Calu3 (cell line): ENCODE data around the gene DCTN3. TPM values are rescaled to one million over a fixed set of nuclear protein-coding genes. Genes with fewer than 3 reads are reported as not detected.
A peak's percentile ranks its signal among the peaks of the same experiment; 100 is the strongest.

Experiments
- BruUV-seq: library from RNA; stranded (reverse); fragments of 400-500 nt; replicated peaks from 2 replicates; lab custom pipeline; 2021; lab: Mats Ljungman, UMichigan
- CTCF ChIA-PET: fragments of 300-600 bp; sonication (Branson Sonifier 250); formaldehyde crosslinking; loops from one replicate; lab custom pipeline; 2022; ENCODE audit warnings: antibody characterized with exemption; lab: Charles Lee
- DNase-seq: peaks from one replicate; pipeline ENCODE4 v3.0.0; 2022
- H3K27ac Mint-ChIP-seq: one replicate; pipeline ENCODE4 v1.8.0; 2022; ENCODE audit warnings: mixed read lengths; ENCODE audit not compliant: unreplicated experiment
- H3K27me3 Mint-ChIP-seq: one replicate; pipeline ENCODE4 v1.8.0; 2022; ENCODE audit warnings: mixed read lengths; ENCODE audit not compliant: unreplicated experiment
- H3K36me3 Mint-ChIP-seq: one replicate; pipeline ENCODE4 v1.8.0; 2022; ENCODE audit warnings: mild to moderate bottlenecking, moderate library complexity, mixed read lengths; ENCODE audit not compliant: insufficient read depth, unreplicated experiment
- H3K4me1 Mint-ChIP-seq: one replicate; pipeline ENCODE4 v1.8.0; 2022; ENCODE audit warnings: mild to moderate bottlenecking, low read depth, mixed read lengths; ENCODE audit not compliant: unreplicated experiment
- H3K4me3 Mint-ChIP-seq: one replicate; pipeline ENCODE4 v1.8.0; 2022; ENCODE audit warnings: mild to moderate bottlenecking, low read depth, moderate library complexity, mixed read lengths; ENCODE audit not compliant: unreplicated experiment
- H3K9me3 Mint-ChIP-seq: one replicate; pipeline ENCODE4 v1.8.0; 2022; ENCODE audit warnings: low read depth, mixed read lengths; ENCODE audit not compliant: unreplicated experiment
- CTCF ChIP-seq: fragments of 200-600 bp; IDR thresholded peaks from one replicate; pipeline ENCODE4 v1.8.0; 2022; ENCODE audit warnings: antibody characterized with exemption; ENCODE audit not compliant: unreplicated experiment
- intact Hi-C: fragments of 100-400 bp; cut with micrococcal nuclease; formaldehyde crosslinking; loops from one replicate; pipeline ENCODE4 v1.10.0; 2022; ENCODE audit not compliant: unreplicated experiment
- total RNA-seq: library from RNA; stranded (reverse); gene quantifications from 2 replicates; pipeline ENCODE4 v1.2.3, GENCODE V29; 2022

DCTN3 gene
- total RNA-seq, 1 experiment from 2014 or later: 51.8 TPM

GRCh38 chr9:34634551-34635248, 14.4 kb upstream of the DCTN3 start:
- peaks cover 16% of the 10 kb centered on the region for H3K36me3 Mint-ChIP-seq
- no peak for DNase-seq
- BruUV-seq: TSS peak; percentile 69
- H3K4me3 Mint-ChIP-seq: no peak overlapping the region
- peaks cover 15% of the 10 kb centered on the region for H3K27me3 Mint-ChIP-seq
- no peaks in the 10 kb centered on the region for H3K9me3 Mint-ChIP-seq
- no peak for TF ChIP-seq CTCF
- H3K27ac Mint-ChIP-seq: no peak overlapping the region
- CTCF ChIA-PET: no interaction called here
- intact Hi-C loops: loop anchor here (1.0 kb wide), 1 partner anchor 22 kb away; the partner anchor contains the start of gene RPP25L
- peaks cover 10% of the 10 kb centered on the region for H3K4me1 Mint-ChIP-seq

- Mint-ChIP-seq H3K27ac (no peak overlapping the region), H3K27me3 (peaks cover 22% of the 10 kb centered on the region), H3K9me3 (no peaks in the 10 kb centered on the region), H3K4me3 (no peak overlapping the region), H3K4me1 (peaks cover 10% of the 10 kb centered on the region), H3K36me3 (peaks cover 16% of the 10 kb centered on the region)
- TF ChIP-seq CTCF: peak; percentile 48
- intact Hi-C loops: loop anchor here (1.0 kb wide), 1 partner anchor 22 kb away; the partner anchor contains the start of gene RPP25L
- CTCF ChIA-PET: interaction anchor here (0.6 to 1.0 kb wide), 3 partner anchors 22 to 356 kb away, joined by 3 to 4 read pairs (median 3); partner anchors contain the start of genes DNAJB5 and RPP25L
- no TSS peak for BruUV-seq
- DNase-seq: peak; percentile 70
These were observed 13.7 kb upstream of the DCTN3 start for GRCh38 chr9:34633851-34634550.

GRCh38 chr9:34633166-34633565, 12.9 kb upstream of the DCTN3 start:
- TF ChIP-seq CTCF: no peak
- peaks cover 22% of the 10 kb centered on the region for H3K36me3 Mint-ChIP-seq
- DNase-seq: no peak
- intact Hi-C loops: no loop called here
- peaks cover 12% of the 10 kb centered on the region for H3K4me1 Mint-ChIP-seq
- H3K9me3 Mint-ChIP-seq: no peaks in the 10 kb centered on the region
- H3K27ac Mint-ChIP-seq: no peak overlapping the region
- CTCF ChIA-PET: interaction anchor here (0.6 to 1.0 kb wide), 2 partner anchors 21 to 335 kb away, joined by 3 to 4 read pairs; partner anchors contain the start of gene RPP25L
- H3K4me3 Mint-ChIP-seq: no peak overlapping the region
- no TSS peak for BruUV-seq
- H3K27me3 Mint-ChIP-seq: peaks cover 30% of the 10 kb centered on the region

- Mint-ChIP-seq H3K27ac (no peak overlapping the region), H3K9me3 (no peaks in the 10 kb centered on the region), H3K4me3 (no peak overlapping the region), H3K27me3 (peaks cover 56% of the 10 kb centered on the region), H3K4me1 (peaks cover 13% of the 10 kb centered on the region), H3K36me3 (peaks cover 8% of the 10 kb centered on the region)
- TF ChIP-seq CTCF: no peak
- CTCF ChIA-PET: no interaction called here
- no TSS peak for BruUV-seq
- intact Hi-C loops: no loop called here
- DNase-seq: no peak
These were observed 10.3 kb upstream of the DCTN3 start for GRCh38 chr9:34630402-34631154.
